Stimulated activated CD4-positive, alpha-beta T cell treated with anti-CD3 and anti-CD28 coated beads, Interleukin-2, amount 100 ng/mL, for 4 hours (primary cell): Measurements from ENCODE around the gene MALSU1.

Experiments
- DNase-seq: peaks from one replicate; pipeline ENCODE4 v3.0.0-alpha.2; 2020; ENCODE audit warnings: low read depth

MALSU1 gene

DNA sequence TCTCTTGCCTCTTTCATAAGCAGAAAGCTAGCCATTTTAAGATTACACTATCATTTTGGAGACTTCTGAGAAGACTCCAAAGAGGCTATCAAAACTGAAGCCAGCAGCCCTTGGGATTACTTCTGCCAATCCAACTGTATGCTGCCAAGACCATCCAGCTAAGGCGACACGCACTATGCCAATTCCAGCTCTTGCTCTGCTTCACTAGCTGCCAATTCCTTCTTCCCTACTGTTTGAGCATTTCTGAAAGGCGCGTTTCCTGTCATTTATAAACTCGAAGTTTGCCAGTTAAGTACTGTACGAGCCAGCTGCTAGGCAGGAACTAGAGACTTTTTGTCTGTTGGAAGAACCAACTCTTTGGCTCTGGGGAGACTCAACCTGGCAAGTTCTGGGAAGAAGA is 36.5 kb downstream of the MALSU1 start:
- no peak for DNase-seq

DNA sequence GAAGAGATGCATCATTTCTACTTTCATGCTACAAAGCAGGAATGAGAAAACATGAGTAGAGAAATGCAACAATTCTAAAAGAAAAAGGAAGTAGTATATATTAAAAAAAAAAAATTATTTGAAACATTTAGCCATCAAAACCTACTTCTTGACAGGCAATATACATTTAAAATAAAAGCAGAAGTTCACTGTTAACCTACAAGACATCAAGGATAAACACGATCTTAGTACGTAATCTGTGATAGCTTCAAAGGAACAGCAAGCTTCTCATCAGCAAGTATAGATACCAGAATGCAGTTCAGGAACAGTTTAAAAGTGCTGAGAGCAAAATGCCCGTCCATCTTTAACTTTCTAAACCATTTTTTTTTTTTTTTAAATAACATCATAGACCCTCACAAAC is 36.9 kb downstream of the MALSU1 start:
- no peak for DNase-seq

DNA sequence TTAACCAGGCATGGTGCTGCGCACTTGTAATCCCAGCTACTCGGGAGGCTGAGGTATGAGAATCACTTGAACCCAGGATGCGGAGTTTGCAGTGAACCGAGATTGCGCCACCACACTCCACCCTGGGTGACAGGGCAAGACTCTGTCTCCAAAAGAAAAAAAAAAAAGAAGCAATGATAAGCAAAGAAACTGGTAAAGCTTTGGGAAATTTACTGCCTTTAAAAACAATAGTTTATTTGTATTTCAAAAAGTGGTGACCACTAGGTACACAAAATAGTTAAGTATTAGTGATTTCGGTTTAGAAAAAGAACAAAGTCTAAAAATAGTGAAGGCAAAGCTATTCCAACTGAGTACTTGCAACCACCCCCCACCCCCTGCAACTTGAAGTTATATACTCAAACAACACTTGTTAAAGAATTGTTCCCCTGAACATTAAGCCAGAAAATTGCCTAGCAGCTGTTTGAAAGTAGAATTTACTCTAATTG is 37.7 kb downstream of the MALSU1 start:
- no peak for DNase-seq

DNA sequence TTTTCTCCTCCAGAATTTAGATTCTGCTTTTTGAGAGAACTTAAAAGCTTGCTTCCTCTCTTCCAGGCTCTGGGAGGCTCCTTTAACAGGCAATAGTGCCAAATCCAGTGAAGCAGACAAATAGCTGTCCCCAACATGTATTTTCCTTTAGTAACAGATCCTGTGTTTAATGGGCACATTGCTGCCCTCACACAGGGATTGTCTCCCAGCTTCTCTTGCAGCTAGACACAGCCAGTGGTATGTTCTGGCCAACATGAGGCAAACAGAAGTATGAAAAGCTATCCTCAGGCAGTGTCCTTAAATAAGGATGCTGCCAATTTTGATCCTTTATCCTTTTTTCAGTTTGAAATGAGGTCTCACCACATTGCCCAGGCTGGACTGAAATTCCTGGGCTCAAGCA is 38.2 kb downstream of the MALSU1 start:
- no peak for DNase-seq

DNA sequence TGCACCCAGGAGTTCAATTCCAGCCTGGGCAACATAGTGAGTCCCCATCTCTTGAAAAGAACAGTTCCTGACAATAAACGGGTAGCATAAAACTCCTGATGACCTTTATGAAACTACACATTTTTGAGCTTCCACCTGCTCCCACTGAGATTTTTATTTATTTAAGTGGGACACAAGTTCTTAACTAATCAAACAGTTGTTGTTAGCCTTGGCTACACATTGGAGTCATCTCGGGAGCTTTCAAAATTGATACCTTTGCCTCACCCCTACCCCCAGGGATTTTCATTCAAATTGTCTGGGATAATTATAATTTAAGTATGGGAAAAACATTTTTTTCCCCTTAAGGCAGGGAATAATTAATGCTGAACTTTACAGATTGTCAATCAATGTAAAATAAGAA is 39.3 kb downstream of the MALSU1 start:
- no peak for DNase-seq

DNA sequence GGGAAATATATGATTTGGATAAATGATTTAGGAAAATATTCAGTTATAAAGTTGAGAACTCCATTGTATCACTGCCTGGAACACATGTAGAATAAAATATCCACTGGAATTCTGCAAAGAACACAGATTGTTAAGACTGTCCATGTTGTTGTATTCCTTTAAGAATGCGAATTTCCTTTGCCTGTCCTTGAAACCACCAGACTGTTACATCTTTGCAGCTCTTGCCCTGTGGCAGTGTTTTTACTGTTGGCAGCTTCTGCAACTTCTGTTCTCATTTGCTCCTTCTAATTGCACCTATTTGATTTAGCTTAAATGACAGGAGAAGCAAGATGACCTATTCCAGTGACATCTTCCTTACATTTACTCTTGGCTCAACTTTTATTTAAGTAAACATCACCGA is 39.7 kb downstream of the MALSU1 start:
- no peak for DNase-seq

DNA sequence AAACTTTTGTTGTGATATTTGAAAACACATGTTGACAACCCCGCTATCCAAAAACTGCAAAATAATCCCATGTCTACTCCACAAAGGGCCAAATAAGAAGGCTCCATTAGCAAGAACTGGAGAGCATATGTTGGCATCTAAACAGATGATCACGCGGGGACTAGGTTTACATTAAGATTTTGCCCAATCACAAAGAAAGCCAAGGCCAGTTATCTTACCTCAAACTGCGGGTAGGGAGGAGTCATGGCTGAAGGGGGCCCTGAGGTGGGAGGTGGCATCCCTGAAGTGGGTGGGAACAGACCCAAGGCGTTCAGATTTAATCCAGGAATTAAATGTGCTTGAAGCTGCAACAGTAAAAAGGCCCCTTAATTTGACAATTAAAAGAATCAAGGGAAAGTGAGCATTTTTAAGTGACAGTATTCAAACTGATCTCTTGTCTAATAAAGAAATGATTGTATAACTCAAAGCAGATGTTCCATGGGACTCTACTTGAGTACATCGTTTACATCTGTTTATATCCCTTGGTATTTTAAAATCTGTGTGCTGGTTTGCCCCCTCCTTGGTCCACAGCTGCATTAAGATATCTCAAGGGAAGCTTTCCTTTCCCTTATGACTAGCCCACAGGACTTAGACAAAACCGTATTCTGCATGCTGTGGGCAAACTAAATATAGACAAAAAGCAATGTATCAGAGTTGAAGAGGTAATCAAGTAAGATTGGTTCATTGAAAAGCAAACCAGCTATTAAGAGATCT is 42.9 kb downstream of the MALSU1 start:
- no peak for DNase-seq

DNA sequence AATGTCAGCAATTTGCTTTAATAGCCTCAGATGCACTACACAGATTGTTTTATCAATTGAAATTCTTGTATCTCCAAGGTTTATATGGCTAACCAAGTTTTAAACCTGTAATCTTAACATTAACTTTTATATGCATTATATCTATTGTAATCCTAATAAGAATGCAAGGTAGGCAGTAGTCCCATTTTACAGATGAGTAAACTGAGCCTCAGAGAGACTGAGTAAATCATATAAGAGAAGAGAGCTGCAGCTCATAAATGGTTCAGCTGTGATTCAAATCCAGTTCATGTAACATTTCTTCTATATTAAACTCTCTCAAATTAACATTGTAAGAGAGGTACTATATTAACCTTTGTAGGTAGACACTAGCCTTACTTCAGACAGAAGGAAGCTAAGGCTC is 44.0 kb downstream of the MALSU1 start:
- DNase-seq: no peak

DNA sequence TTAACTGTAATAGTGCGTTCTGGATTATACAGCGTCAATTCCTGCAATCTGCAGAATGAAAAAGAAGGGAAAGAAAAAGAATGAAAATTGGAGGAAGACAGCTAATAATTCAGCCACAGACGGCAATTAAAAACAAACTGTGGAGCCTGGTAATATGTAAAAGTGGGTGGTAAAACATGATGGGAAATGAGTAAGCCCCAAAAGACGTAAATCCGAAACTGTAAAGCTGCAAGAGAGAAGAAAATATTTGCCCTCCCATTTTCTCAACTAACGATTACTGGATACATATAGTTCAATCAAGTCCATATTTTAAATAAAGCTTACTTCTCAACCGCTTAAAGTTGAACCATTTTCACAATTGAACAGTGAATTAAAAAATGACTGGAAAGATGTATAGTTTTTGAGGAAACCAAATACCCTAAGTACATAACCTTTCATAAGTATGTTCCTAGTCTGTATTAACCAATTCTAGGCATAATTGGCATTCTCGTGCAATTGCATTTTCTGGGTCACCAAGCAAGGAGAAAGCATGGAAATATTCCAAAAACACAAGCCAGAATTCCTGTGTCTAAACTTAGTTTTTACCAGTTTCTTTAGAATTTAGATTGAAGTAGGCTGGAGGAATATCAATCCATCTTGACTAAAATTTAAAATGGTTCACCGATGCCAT is 44.8 kb downstream of the MALSU1 start:
- DNase-seq: no peak

DNA sequence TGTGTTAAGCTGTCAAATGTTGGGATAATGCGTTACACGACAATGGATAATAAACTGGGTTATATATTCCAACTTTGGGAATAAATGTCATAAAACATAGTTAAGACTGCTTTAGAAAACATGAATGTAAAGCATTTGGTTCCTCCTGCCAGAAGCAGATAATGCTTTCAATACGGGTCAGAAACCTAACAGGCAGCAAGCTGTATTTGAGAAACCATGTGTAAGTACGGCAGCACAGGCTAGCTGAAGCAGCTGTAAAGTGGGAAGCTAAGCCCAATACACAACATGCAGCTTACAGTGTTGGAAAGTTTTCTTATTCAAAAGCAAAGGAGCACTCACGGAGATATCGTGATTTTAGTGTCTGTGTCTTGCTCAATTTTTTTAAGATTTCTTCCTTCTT is 46.5 kb downstream of the MALSU1 start:
- DNase-seq: no peak

DNA sequence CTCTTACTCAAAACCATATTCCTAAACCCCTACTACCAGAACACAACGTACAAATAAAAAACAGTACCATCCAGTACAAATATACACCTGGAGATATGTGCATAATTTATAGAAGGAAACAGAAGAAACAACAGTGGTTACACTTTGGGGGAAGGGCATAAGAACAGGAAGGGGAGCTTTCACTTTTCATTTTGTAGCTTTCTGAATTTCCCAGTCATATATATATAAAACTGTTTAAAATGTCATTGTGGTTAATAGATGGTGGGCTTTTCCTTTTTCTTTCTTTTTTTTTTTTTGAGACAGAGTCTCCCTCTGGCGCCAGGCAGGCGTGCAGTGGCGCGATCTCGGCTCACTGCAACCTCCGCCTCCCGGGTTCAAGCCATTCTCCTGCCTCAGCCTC is 47.2 kb downstream of the MALSU1 start:
- no peak for DNase-seq

DNA sequence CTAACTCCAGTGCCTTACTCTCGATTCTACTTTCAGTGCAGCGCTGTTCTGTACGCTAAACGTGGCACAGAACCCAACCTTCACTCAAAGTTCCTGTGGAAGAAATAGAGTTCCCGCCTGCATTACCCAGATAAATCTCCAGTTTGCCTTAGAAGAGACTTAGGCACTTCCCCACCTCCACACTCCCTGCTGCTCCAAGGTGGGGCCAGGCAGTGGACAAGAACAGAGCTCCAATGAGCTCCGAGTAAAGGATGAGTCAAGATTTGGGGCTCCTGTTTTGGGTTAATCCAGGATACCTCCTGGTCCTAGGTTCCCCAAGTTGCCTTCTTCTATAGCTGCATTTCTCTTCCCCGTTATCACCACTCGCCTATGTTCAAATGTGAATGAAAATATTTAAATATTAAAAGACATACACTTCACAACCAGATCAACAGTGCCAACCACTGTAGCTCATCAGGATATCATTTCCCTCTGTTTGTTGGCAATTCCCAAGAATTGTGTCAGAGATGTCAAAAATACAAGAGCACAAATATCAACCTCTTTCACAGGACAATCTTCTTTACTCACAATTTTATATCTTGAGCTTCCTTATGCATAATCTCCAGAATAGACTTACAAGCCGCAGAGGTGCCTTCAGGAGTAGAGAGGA is 48.0 kb downstream of the MALSU1 start:
- no peak for DNase-seq

DNA sequence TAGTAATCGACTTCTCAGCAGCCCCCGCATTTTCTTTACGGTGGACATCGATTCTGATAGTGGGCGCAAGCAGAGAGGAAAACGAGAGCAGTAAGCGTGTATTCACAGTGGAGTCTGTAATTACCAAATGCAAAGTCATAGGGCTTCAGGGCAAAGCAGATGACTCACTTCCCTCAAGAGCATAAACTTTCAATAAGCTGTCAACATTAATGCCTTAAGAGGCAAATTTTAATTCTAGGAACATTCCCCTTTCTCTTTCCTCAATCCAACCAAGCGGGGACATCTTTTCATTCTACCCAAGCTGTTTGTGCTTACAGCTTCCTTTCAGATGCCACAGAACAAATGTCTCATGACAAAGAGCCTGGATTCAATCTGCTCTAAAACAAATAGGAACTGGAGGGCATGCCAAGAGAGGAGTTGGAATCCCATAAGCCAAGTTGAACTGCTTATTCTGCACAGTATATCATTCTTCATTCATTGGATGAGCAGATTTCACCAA is 48.6 kb downstream of the MALSU1 start:
- DNase-seq: no peak

DNA sequence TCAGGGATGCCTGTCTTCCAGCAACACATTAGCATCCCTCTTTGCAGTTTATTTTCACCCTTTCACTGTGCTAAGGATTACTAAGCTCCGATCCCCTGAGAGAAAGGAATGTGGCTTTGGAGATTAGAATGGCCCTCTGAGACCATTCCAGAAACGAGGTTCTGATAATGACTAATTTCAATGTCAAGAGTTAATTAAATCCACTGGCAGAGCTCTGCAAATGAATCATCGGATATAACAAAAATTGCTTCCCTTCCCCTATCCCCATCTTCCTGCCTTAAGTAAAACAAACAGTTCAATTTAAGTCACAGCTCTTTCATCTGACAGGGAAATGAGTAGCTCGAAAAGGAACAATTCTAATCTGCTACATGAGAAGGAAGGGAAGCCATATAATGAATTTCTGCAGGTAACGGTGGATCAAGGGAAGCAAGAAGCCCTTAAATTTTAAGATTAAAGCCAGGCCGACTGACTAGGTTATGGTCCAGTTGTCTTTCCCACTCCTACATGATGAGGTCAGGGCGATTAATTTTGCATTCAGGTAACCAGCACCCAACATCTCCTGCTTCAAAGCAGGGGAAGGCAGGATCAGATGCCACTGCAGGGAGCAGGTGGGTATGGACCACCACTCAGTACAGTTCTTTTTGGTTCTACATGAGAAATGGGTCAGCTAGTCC is 50.5 kb downstream of the MALSU1 start:
- DNase-seq: no peak

DNA sequence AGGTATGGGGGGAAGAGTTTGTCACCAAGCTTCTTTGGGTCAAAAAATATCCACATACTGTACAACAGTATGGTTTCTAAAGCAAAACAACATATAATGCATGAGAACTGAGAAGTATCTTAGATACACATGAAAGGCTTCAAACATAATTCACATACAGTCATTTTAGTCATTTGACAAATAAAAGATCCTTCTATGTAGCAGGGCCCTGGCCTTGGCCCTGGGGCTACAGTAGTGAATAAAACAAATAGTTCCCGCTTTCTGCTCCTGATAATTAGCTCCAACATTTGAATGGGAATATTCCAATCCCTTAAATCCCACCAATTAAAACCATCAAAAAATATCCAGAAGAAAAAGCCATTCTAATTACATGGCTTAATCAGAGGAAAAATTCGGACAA is 51.3 kb downstream of the MALSU1 start:
- DNase-seq: no peak

DNA sequence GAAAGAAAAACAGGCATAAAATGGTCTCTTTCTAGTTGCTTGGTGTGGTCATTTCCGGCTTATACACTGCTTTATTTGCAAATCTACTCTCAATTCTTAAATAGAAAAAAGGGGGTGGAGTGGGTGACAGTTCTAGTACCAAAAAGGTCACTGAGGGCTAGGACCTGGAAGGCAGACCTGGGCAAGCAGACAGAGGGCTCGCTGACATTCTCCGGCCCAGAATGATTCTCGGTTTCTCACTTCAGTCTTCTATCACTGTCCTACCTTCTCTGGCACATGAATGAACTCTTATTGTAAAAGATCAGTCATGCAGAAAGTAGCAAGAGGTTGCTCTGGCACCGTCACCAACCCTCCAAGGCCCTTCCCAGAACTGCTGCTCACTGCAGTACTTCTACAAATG is 54.0 kb downstream of the MALSU1 start:
- DNase-seq: no peak

DNA sequence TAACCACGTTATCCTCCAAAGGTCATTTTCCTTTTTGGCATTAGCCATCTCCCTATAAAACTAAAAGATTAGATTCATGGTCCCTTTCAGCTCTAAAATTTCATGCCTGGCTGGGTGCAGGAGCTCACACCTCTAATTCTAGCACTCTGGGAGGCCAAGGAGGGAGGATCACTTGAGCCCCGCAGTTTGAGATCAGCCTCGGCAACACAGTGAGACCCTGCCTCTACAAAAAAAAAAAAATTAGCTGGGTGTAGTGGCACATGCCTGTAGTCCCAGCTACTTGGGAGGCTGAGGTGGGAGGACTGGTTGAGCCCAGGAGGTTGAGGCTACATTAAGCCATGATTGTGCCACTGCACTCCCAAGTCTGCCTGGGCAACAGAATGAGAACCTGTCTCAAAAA is 57.0 kb downstream of the MALSU1 start:
- no peak for DNase-seq

DNA sequence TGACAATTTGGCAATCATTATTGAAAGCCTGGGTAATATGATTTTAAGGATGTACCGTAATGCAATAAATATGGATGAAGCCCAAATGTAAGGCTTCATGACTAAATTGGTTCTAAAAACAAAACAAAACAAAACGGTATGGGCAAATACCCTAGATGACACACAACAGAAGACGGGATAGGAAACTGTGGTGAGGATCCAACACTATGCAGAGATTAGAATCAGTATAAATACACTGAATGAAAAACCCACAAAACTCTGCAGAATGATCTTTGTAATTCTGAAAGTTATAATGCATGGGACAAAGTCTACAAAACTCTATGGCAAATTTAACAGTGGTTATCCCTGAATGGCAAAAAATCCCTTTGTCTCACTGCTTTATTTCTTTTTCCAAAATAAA is 57.6 kb downstream of the MALSU1 start:
- no peak for DNase-seq

DNA sequence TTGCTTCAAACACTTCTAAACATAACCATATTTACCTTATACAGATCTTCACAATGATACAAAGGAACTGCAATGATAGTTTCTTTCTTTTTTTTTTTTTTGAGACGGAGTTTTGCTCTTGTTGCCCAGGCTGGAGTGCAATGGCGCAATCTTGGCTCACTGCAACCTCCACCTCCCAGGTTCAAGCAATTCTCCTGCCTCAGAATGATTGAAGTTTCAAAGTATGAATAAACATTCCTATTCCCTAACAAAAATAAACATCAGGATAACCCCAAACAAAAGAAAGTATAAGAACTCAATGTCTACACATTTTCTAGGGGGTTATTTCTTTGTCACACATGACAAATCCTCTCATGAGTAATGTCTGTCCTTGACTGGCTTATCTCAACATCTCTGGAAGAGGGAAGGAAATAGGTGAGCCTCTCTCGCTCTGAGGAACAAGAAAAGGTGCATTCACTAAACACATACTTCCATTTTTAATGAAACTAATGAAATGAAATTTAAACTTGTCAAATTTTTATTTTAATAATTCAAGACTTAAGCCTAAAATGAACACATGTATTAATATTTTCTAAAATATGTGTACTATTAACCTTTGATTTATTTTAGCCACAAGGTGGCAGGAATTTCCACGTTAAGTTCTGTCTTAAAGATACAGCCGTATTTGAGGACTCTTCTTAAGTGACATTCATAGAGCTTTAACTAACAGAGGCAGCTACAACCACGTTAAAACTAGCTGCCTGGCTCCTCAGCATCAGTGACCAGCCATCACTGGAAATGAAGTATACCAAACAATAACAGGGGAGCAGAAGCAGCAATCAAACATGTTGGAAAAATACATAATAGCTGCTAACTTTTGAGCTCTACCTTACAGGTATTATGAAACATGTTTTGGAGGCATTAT is 58.3 kb downstream of the MALSU1 start:
- DNase-seq: no peak

DNA sequence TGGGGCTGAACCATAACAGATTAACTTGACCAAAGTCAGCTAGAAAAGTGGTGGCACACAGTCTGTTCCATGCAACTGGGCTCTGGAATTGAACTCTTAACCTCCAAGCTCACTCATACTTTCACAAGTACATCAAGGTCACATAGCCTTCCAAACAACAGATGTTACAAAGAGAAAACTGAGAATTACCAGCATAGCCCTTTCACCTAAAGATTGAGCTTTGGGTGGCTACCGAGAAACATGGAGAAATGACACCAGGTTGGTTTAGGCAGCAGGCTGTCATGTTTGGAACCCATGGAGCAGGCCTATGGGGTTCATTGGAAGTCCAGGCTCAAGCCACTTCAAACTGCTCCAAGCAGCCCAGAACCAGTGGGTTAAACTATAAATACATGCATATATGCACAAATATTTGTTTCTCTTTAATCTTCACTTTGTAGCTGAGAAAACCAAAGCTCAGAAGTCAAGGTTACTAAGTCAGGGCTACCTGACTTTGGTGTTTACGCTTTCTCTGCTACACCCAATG is 59.1 kb downstream of the MALSU1 start:
- no peak for DNase-seq
